HG03025 (cell line): ENCODE results near the gene ARHGAP19.

Source experiments
- ATAC-seq: cut with Tn5 transposase; IDR thresholded peaks from one replicate; pipeline ENCODE4 v1.9.1; 2021; ENCODE audit warnings: mild to moderate bottlenecking, moderate library complexity; ENCODE audit not compliant: unreplicated experiment, low FRiP score

The ARHGAP19 gene

GRCh38 chr10:97200616-97201015 lies 91.8 kb downstream of the ARHGAP19 start:
- no peak for ATAC-seq

- no peak for ATAC-seq
These were observed 93.3 kb downstream of the ARHGAP19 start for GRCh38 chr10:97199152-97199551.

GRCh38 chr10:97197030-97197500 lies 95.4 kb downstream of the ARHGAP19 start:
- no peak for ATAC-seq

GRCh38 chr10:97196223-97197029 lies 96.0 kb downstream of the ARHGAP19 start:
- ATAC-seq: no peak

- ATAC-seq: no peak
These were observed 96.7 kb downstream of the ARHGAP19 start for GRCh38 chr10:97195706-97196222.

GRCh38 chr10:97192952-97193435 lies 99.4 kb downstream of the ARHGAP19 start:
- ATAC-seq: no peak

GRCh38 chr10:97190450-97190849 lies 102.0 kb downstream of the ARHGAP19 start:
- no peak for ATAC-seq

DNA sequence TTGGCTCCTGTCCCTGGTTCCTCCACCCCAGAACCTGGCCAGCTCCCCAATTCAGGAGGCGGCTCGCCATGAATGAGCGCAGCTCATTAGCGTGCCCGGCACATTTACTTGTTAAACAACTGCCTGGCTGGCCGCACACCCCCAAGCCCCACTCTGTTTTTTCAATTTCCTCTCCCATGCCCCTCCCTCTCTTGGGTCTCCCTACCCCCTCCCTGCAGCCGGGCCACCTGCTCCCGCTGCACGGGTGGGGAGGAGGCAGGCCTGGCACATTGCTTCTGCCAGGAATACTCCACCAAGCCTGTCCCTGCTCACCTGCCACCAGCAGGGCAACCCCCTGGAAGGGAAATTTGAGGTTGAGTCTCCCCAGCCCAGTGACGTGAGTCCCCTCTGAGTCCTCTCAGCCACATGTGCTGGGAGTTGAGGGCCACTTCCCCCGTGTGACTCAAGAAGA lies 104.2 kb downstream of the ARHGAP19 start:
- no peak for ATAC-seq

GRCh38 chr10:97186911-97187310 lies 105.5 kb downstream of the ARHGAP19 start:
- no peak for ATAC-seq

- no peak for ATAC-seq
These were observed 106.9 kb downstream of the ARHGAP19 start, which contains the start of gene SLIT1 for GRCh38 chr10:97185326-97186058. TSS of gene SLIT1 (minus strand) at chr10:97185959. CDS start at chr10:97185674, 285 bp downstream.

DNA sequence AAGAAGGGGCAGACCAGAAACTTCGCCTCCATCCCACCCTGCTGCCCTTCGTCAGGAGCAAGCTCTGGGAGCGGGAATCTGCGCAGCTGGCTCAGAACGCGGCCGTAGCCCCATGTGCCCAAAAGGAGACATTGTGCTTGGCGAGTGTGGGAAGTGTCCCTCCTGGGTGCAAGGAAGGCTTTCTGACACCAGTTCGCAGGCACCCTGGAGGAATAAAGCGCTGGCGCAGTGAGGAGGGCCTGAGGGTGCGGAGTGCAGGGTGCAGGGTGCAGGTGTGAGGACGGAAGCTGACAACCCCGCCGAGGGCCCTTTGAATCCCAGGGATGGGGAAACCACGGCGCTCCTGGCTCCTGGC lies 107.5 kb downstream of the ARHGAP19 start:
- no peak for ATAC-seq

DNA sequence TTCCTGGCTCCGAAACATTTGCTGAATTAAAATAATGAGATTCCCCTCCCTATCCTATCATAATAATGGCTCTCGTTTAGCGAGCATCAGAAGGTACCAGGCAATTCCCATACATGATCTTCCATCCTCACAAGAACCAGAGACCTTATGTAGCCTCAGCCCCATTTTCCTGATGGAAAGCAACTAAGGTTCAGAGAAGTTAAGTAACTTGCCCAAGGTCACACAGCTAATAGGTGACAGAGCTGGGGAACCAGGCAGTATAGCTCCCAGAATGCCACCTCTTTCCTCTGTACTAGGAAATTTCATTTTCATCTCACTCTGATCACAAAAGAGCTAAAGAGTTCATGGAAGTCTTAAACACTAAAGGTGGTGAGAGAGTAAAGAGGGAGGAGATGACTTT lies 109.1 kb downstream of the ARHGAP19 start:
- no peak for ATAC-seq

DNA sequence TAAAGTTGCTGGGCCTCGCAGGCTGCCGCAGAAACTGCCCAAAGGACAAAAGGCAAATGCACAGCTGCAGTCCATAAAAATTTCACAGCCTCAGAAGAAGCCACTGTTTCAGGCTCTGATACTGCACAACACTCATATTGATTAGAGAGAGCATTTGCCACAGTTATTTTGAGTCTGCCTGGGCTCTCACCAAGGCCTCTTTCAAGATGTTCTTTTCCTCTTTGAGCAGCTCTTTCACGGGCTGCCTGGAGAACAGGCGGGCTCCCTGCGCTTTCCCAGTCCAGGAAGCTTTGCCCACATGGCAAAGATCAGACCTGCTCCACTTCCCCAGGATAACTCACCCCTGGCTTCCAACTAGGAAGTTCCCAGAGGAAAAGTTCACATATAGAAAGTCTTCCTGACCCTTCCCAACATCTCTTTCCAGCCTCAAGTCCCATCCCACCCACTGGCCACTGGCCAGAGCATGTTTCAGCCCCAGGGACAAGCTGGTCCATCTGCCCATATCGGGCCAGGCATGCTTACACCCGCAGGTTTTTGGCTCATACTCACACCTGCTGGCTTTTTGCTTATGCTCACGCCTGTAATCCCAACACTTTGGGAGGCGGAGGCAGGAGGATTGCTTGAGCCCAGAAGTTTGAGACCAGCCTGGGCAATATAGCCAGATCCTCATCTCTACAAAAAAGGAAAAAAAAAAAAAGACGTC lies 110.0 kb downstream of the ARHGAP19 start:
- ATAC-seq: no peak

- ATAC-seq: no peak
These were observed 111.5 kb downstream of the ARHGAP19 start for GRCh38 chr10:97180986-97181385.

DNA sequence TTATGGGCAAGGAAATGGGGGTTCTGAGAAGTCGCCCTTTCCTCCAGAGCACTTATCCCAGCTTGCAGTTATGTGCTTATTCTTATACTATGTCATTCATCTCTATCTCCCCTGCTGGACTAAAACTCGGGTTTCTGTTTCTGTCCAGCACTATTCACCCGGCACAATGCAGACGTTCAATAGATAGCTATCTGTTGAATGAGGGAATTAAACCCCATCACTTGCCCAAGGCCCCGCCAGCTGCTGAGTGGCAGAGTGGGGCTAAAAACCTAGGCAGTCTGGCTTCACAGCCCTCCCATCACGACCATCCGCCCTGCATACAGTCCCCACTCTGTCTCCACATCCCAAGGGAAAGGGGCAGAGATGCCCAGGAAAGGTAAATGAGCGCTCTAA lies 112.1 kb downstream of the ARHGAP19 start:
- ATAC-seq: no peak

- ATAC-seq: no peak
These were observed 112.6 kb downstream of the ARHGAP19 start for GRCh38 chr10:97179731-97180362.

GRCh38 chr10:97179311-97179710 lies 113.1 kb downstream of the ARHGAP19 start:
- no peak for ATAC-seq

DNA sequence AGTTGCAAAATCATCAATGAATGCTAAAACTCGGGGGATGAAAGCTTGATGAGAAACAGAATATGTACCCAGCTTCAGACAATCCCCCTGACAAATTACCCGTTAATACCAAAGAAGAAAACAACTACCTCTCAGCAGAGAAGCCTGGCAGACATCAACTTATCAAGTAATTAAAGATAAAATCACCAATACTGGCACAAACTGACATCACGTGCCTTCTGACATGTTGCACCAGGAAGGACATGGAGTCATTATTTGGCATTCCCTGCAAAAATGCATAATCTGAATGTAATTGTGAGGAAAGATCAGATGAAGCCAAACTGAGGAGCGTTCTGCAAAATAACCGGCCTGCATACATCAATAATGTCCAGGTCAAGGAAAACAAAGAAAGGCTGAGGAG lies 114.4 kb downstream of the ARHGAP19 start:
- no peak for ATAC-seq

DNA sequence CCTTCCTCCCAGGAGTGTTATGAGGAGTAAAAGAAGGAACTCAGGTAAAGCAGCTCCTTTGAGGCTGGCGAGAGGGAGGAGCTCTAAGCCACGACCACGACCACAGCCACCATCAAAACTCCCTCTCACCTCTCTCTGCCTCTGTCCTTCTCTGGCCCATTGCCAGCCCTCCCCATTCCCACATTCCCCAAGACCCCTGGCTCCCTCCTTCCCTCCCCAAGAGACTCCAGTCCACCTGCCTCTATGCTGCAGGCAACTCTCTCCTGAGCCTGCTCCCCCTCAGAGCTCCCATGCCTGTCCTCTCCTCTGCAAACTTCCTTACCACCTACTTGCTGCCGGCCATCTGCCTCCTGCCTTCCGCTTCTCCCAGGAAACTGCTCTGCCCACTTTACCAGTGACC lies 116.2 kb downstream of the ARHGAP19 start:
- ATAC-seq: no peak

GRCh38 chr10:97175586-97175985 lies 116.9 kb downstream of the ARHGAP19 start:
- no peak for ATAC-seq
